Measurements from ENCODE around the gene HS3ST5. TPM values are rescaled to one million over a fixed set of nuclear protein-coding genes. Genes with fewer than 3 reads are reported as not detected.

The HS3ST5 gene
- total and polyA plus RNA-seq, 4 donors, result 0.02 to 0.18 (median 0.04) TPM; not detected in 1

- TF ChIP-seq CTCF (IDR thresholded peaks at IDR 0.05; ENCODE audit: control extremely low read depth, extremely low read depth), result no peak
- WGBS, 2 donors, result 70 to 82% methylated on average over 7 of the region's 7 CpGs
- Histone ChIP-seq H3K27ac (ENCODE audit: low read depth in 1 of 2, low read length in 1 of 2) (no peak overlapping the region), H3K4me3 (no peak overlapping the region), H3K9ac (ENCODE audit: insufficient read depth in 1 of 2, low read length in 2 of 2) (no peak overlapping the region), H3K36me3 (ENCODE audit: control insufficient read depth in 4 of 4, insufficient read depth in 4 of 4, low read length in 4 of 4) (no peaks in the 10 kb centered on the region), H3K4me1 (ENCODE audit: control insufficient read depth in 5 of 5, insufficient read depth in 5 of 5, low read length in 5 of 5) (no peaks in the 10 kb centered on the region), H3K9me3 (ENCODE audit: control insufficient read depth in 4 of 4, insufficient read depth in 3 of 4, low read length in 3 of 4) (no peaks in the 10 kb centered on the region), H3K27me3 (ENCODE audit: control insufficient read depth in 3 of 3, insufficient read depth in 3 of 3, low read length in 2 of 3) (no peaks in the 10 kb centered on the region)
- no peak for DNase-seq
- ATAC-seq (ENCODE audit: insufficient read depth, low FRiP score), result no peak
Measured at GRCh38 chr6:114195631-114196403, 147.0 kb downstream of the HS3ST5 start.

- TF ChIP-seq CTCF (IDR thresholded peaks at IDR 0.05; ENCODE audit: control extremely low read depth, extremely low read depth), result no peak
- no peak for ATAC-seq (ENCODE audit: insufficient read depth, low FRiP score)
- no peaks in the 10 kb centered on the region for H3K4me1 ChIP-seq (ENCODE audit: control insufficient read depth in 5 of 5, insufficient read depth in 5 of 5, low read length in 5 of 5)
- H3K27me3 ChIP-seq (ENCODE audit: control insufficient read depth in 3 of 3, insufficient read depth in 3 of 3, low read length in 2 of 3), result no peaks in the 10 kb centered on the region
- H3K4me3 ChIP-seq, result no peak overlapping the region
- H3K9ac ChIP-seq (ENCODE audit: insufficient read depth in 1 of 2, low read length in 2 of 2), result no peak overlapping the region
- DNase-seq, result peak in 1 of 3 donors; percentile 20
- H3K9me3 ChIP-seq (ENCODE audit: control insufficient read depth in 4 of 4, insufficient read depth in 3 of 4, low read length in 3 of 4), result no peaks in the 10 kb centered on the region
- no peaks in the 10 kb centered on the region for H3K36me3 ChIP-seq (ENCODE audit: control insufficient read depth in 4 of 4, insufficient read depth in 4 of 4, low read length in 4 of 4)
- WGBS, 2 donors, result 39 to 57% methylated on average over 1 of the region's 1 CpG
- H3K27ac ChIP-seq (ENCODE audit: low read depth in 1 of 2, low read length in 1 of 2), result no peak overlapping the region
Measured at GRCh38 chr6:114195027-114195365, 147.8 kb downstream of the HS3ST5 start.

- DNase-seq (peak in 2 of 3 donors; percentile 15 to 18), ATAC-seq (ENCODE audit: insufficient read depth, low FRiP score) (peak; percentile 37)
- H3K27ac ChIP-seq (ENCODE audit: low read depth in 1 of 2, low read length in 1 of 2), result peak overlapping the region in 1 of 2 donors; percentile 35
- H3K9me3 ChIP-seq (ENCODE audit: control insufficient read depth in 4 of 4, insufficient read depth in 3 of 4, low read length in 3 of 4), result no peaks in the 10 kb centered on the region
- H3K36me3 ChIP-seq (ENCODE audit: control insufficient read depth in 4 of 4, insufficient read depth in 4 of 4, low read length in 4 of 4), result no peaks in the 10 kb centered on the region
- no peak overlapping the region for H3K4me3 ChIP-seq
- no peaks in the 10 kb centered on the region for H3K27me3 ChIP-seq (ENCODE audit: control insufficient read depth in 3 of 3, insufficient read depth in 3 of 3, low read length in 2 of 3)
- 48 to 52% methylated on average over 4 of the region's 4 CpGs for WGBS, 2 donors
- H3K9ac ChIP-seq (ENCODE audit: insufficient read depth in 1 of 2, low read length in 2 of 2), result no peak overlapping the region
- no peak for TF ChIP-seq CTCF (IDR thresholded peaks at IDR 0.05; ENCODE audit: control extremely low read depth, extremely low read depth)
- H3K4me1 ChIP-seq (ENCODE audit: control insufficient read depth in 5 of 5, insufficient read depth in 5 of 5, low read length in 5 of 5), result no peaks in the 10 kb centered on the region
Measured at GRCh38 chr6:114194362-114195026, 148.3 kb downstream of the HS3ST5 start.
